ENCODE results near the gene KRTAP10-8. TPM values are rescaled to one million over a fixed set of nuclear protein-coding genes. Genes with fewer than 3 reads are reported as not detected.
"Not testable (repeated sequence)": the region's sequence is repeated elsewhere in the genome, so short reads cannot be mapped to it uniquely, and the experiment has no call there.

Gene KRTAP10-8
- total RNA-seq, 1 donor from 2014 or later, result not detected

DNA sequence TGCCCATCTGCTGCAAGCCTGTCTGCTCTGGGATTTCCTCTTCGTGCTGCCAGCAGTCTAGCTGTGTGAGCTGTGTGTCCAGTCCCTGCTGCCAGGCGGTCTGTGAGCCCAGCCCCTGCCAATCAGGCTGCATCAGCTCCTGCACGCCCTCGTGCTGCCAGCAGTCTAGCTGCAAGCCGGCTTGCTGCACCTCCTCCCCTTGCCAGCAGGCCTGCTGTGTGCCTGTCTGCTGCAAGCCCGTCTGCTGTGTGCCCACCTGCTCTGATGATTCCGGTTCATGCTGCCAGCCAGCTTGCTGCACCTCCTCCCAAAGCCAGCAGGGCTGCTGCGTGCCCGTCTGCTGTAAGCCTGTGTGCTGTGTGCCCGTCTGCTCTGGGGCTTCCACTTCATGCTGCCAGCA is 10.8 kb upstream of the KRTAP10-8 start:
- not testable (repeated sequence) for H3K9ac ChIP-seq; H3K36me3 ChIP-seq; H3K36me3 Mint-ChIP-seq; H3K27me3 ChIP-seq; DNase-seq (ENCODE audit: low spot score); H3K9me3 ChIP-seq (ENCODE audit: low read depth); H3K27me3 Mint-ChIP-seq (ENCODE audit: insufficient read depth, low read depth); H3K27ac Mint-ChIP-seq; H2AFZ ChIP-seq (replicated peaks); H3K9me3 Mint-ChIP-seq; H3K4me2 ChIP-seq; H4K20me1 ChIP-seq (ENCODE audit: low read depth); H3K4me3 ChIP-seq; H3K79me2 ChIP-seq (ENCODE audit: low read depth); H3K4me3 Mint-ChIP-seq; H3K27ac ChIP-seq; H3K4me1 Mint-ChIP-seq
- Histone ChIP-seq H3F3A (ENCODE audit: low read depth) (peaks cover 24% of the 10 kb centered on the region), H3K4me1 (peaks cover 27% of the 10 kb centered on the region)

GRCh38 chr21:44601596-44602462 is 10.1 kb upstream of the KRTAP10-8 start:
- Mint-ChIP-seq H3K4me1 (peaks cover 9% of the 10 kb centered on the region), H3K4me3 (peak overlapping the region; percentile 65), H3K27ac (no peak overlapping the region), H3K9me3 (peaks cover 5% of the 10 kb centered on the region), H3K27me3 (ENCODE audit: insufficient read depth, low read depth) (peaks cover 7% of the 10 kb centered on the region), H3K36me3 (no peaks in the 10 kb centered on the region)
- Histone ChIP-seq H3F3A (ENCODE audit: low read depth) (peaks cover 24% of the 10 kb centered on the region), H3K36me3 (no peaks in the 10 kb centered on the region), H4K20me1 (ENCODE audit: low read depth) (no peaks in the 10 kb centered on the region), H3K4me3 (no peak overlapping the region), H3K79me2 (ENCODE audit: low read depth) (no peaks in the 10 kb centered on the region), H2AFZ (replicated peaks) (no peak overlapping the region), H3K9ac (no peak overlapping the region), H3K4me2 (no peak overlapping the region), H3K27me3 (no peaks in the 10 kb centered on the region), H3K27ac (no peak overlapping the region), H3K4me1 (peaks cover 27% of the 10 kb centered on the region), H3K9me3 (ENCODE audit: low read depth) (peaks cover 3% of the 10 kb centered on the region)
- TF ChIP-seq, protein P1, sequence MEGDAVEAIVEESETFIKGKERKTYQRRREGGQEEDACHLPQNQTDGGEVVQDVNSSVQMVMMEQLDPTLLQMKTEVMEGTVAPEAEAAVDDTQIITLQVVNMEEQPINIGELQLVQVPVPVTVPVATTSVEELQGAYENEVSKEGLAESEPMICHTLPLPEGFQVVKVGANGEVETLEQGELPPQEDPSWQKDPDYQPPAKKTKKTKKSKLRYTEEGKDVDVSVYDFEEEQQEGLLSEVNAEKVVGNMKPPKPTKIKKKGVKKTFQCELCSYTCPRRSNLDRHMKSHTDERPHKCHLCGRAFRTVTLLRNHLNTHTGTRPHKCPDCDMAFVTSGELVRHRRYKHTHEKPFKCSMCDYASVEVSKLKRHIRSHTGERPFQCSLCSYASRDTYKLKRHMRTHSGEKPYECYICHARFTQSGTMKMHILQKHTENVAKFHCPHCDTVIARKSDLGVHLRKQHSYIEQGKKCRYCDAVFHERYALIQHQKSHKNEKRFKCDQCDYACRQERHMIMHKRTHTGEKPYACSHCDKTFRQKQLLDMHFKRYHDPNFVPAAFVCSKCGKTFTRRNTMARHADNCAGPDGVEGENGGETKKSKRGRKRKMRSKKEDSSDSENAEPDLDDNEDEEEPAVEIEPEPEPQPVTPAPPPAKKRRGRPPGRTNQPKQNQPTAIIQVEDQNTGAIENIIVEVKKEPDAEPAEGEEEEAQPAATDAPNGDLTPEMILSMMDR (IDR thresholded peaks at IDR 0.05), result no peak
- TF ChIP-seq EZH2 (IDR thresholded peaks at IDR 0.05), result no peak
- TF ChIP-seq EZH2phosphoT487 (IDR thresholded peaks at IDR 0.05), result no peak
- DNase-seq (ENCODE audit: low spot score), result no peak

- no peak overlapping the region for H3K27ac ChIP-seq
- peaks cover 3% of the 10 kb centered on the region for H3K9me3 ChIP-seq (ENCODE audit: low read depth)
- H3K27me3 ChIP-seq, result no peaks in the 10 kb centered on the region
- peaks cover 20% of the 10 kb centered on the region for H3F3A ChIP-seq (ENCODE audit: low read depth)
- Mint-ChIP-seq H3K36me3 (no peaks in the 10 kb centered on the region), H3K9me3 (peaks cover 5% of the 10 kb centered on the region), H3K4me3 (no peak overlapping the region), H3K4me1 (peaks cover 9% of the 10 kb centered on the region), H3K27me3 (ENCODE audit: insufficient read depth, low read depth) (peaks cover 7% of the 10 kb centered on the region), H3K27ac (no peak overlapping the region)
- no peaks in the 10 kb centered on the region for H3K79me2 ChIP-seq (ENCODE audit: low read depth)
- H3K4me2 ChIP-seq, result no peak overlapping the region
- H3K36me3 ChIP-seq, result no peaks in the 10 kb centered on the region
- no peak overlapping the region for H2AFZ ChIP-seq (replicated peaks)
- no peak overlapping the region for H3K9ac ChIP-seq
- TF ChIP-seq, protein P1 (IDR thresholded peaks at IDR 0.05), result no peak
- TF ChIP-seq EZH2phosphoT487 (IDR thresholded peaks at IDR 0.05) (no peak), EZH2 (IDR thresholded peaks at IDR 0.05) (no peak)
- DNase-seq (ENCODE audit: low spot score), result no peak
- no peak overlapping the region for H3K4me3 ChIP-seq
- H3K4me1 ChIP-seq, result peaks cover 22% of the 10 kb centered on the region
- H4K20me1 ChIP-seq (ENCODE audit: low read depth), result no peaks in the 10 kb centered on the region
These were observed 9.4 kb upstream of the KRTAP10-8 start for GRCh38 chr21:44602463-44602850.
